DND-41 (cell line): ENCODE results near the gene ARL5A.

Experiments
- EZH2 ChIP-seq: IDR thresholded peaks from 3 replicates; pipeline ENCODE4 v1.6.1; 2012; ENCODE audit warnings: borderline replicate concordance, low read depth, mild to moderate bottlenecking, moderate library complexity, low read length, inconsistent platforms; ENCODE audit not compliant: severe bottlenecking
- TF ChIP-seq, protein P1 (sequence below): IDR thresholded peaks from 2 replicates; pipeline ENCODE4 v1.5.1; 2012; ENCODE audit warnings: borderline replicate concordance, low read length, moderate library complexity, mild to moderate bottlenecking; ENCODE audit not compliant: poor library complexity, severe bottlenecking; ENCODE audit errors: extremely low read depth

DNA sequence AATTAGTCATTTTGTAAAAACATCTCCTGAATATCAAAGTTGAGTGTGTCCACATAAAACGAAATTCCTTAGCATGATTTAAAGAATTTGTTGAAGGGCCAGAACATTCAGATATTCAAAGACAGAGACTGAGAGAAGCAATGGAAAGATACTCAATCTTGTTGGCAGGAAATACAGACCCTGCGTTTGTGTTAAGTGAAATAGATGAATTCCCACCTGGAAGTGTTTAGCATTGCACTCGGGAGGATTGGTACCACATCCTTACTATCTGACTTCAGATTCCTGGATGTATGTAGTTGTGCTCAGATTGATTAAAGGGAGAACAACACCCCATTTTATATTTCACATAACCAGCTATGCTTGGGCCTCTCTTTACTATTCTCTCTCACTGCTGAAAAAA, 9.7 kb upstream of the ARL5A start:
- TF ChIP-seq, protein P1, sequence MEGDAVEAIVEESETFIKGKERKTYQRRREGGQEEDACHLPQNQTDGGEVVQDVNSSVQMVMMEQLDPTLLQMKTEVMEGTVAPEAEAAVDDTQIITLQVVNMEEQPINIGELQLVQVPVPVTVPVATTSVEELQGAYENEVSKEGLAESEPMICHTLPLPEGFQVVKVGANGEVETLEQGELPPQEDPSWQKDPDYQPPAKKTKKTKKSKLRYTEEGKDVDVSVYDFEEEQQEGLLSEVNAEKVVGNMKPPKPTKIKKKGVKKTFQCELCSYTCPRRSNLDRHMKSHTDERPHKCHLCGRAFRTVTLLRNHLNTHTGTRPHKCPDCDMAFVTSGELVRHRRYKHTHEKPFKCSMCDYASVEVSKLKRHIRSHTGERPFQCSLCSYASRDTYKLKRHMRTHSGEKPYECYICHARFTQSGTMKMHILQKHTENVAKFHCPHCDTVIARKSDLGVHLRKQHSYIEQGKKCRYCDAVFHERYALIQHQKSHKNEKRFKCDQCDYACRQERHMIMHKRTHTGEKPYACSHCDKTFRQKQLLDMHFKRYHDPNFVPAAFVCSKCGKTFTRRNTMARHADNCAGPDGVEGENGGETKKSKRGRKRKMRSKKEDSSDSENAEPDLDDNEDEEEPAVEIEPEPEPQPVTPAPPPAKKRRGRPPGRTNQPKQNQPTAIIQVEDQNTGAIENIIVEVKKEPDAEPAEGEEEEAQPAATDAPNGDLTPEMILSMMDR, result no peak
- TF ChIP-seq EZH2, result no peak
